GM18858 (cell line): Measurements from ENCODE around the gene PCDH9.
"Not testable (repeated sequence)": the region's sequence is repeated elsewhere in the genome, so short reads cannot be mapped to it uniquely, and the experiment has no call there.

ENCODE experiments used
- ATAC-seq: cut with Tn5 transposase; IDR thresholded peaks from one replicate; pipeline ENCODE4 v1.9.1; 2021; ENCODE audit not compliant: unreplicated experiment

Gene PCDH9

DNA sequence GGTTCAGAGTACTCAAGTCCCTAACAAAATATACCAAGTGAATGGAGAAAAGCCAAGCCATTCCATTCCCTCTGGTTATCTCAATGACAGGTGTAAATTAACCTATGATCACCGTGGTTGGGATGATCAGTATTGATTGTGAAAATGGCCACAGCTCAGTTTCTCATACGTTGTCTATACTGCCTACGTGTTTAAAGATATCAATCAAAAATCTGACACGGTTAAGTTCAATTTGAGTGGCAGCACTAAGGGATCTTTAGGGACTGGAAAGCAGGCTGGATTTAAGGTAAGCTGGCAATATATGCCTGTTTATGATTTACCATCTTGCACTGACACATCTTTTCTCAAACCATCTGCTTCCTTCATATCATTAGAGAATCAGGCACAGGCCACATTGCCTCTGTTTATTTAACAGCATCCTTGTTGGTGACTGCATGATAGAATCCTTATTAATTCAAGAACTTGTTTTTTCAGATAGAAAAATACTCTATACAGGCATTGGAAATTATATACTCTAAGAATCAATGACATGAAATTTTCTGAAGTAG is 907.9 kb downstream of the PCDH9 start:
- no peak for ATAC-seq

- ATAC-seq, result no peak
These were observed 915.2 kb downstream of the PCDH9 start for GRCh38 chr13:66314911-66315310.

- no peak for ATAC-seq
These were observed 916.7 kb downstream of the PCDH9 start for GRCh38 chr13:66313413-66313812.

DNA sequence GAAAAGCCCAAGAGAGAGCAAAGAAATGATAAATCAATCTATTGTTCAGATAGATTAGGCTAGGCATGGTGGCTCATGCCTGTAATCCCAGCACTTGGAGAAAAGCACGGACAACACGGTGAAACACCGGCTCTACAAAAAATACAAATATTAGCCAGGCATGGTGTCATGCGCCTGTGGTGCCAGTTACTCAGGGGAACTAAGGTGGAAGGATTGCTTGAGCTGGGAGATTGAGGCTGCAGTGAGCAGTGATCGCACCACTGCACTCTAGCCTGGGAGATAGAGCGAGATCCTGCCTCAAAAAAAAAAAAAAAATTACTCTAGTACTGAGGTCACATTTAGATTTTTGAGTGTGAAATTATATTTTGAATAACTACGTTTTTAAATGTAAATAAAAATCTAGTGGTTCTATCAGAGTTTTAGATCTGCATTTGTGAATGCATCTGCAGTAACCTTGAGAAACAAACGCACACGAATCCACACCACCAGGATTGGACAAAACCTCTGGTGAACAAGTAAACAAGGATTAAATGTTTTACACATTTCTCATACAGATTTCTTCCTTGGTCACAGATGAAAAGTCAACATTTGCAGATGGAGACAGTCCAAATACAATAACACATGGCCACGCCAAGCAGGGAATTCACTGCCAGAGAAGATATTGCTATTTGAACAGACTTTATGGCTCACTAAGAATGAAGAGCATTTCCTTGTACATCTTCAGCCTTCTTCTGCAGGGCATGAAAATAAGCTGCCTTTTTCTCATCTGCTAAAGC is 917.6 kb downstream of the PCDH9 start:
- ATAC-seq, result no peak

DNA sequence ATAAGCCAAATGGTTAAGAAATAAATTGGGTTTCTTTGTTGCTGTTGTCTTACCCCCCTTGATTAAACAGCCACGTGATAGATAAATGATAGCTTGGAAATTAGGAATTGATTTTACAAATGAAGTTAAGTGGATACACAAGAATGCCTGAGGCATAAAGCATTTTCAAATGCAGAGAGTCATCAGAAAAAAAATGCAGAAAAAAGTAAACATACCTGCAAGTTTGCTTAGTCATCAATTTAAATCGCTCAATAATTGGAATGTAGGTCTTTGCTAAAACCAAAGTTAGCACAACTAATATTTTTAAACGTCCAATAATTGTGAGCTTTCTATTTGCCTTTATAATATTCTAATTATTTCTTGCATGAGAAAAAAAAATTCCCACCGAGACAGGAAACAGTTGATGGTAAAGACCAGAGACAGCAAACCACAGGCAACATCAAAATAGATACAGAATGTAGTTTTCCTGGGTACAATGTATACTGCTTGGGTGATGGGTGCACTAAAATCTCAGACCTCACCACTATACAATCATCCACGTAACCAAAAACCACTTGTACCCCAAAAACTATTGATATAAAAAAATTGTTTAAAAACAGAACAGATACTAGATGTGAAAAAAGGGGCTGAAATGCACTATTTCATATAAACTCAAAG is 924.0 kb downstream of the PCDH9 start:
- ATAC-seq, result no peak

DNA sequence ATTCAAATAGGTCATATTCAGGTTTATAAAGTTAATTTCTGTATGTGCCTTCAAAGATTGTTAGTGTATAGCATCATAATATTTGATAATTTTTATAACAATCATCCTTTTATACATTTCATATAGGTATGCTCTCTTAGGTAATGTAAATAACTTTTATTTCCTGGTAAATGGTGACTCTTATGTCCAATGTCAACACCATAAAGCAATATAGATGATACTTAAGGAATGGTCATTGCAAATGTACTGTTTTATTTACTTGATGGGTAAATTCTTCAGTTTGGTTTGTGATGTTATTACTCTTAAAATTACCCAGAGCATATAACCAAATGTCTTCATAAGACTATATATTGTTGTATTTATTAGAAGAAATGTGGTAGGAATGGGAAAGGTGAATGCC is 928.7 kb downstream of the PCDH9 start:
- no peak for ATAC-seq

- ATAC-seq, result no peak
These were observed 929.1 kb downstream of the PCDH9 start for GRCh38 chr13:66301006-66301405.

DNA sequence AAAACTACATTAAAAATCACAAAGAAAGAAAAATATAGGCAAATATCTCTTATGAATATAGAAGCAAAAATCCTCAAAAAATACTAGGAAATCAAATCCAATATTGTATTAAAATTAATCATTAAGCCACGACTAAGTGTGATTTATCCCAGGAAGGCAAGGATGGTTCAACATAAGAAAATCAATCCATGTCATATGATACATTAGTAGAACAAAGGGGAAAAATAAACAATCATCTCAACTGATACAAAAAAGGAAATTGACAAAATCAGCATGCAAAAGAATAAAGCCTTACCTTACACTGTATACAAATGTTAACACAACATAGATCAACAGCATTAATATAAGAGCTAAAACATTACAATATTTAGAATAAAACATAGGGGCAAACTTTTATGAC is 933.3 kb downstream of the PCDH9 start:
- no peak for ATAC-seq

GRCh38 chr13:66296328-66296727 is 933.8 kb downstream of the PCDH9 start:
- ATAC-seq, result no peak

DNA sequence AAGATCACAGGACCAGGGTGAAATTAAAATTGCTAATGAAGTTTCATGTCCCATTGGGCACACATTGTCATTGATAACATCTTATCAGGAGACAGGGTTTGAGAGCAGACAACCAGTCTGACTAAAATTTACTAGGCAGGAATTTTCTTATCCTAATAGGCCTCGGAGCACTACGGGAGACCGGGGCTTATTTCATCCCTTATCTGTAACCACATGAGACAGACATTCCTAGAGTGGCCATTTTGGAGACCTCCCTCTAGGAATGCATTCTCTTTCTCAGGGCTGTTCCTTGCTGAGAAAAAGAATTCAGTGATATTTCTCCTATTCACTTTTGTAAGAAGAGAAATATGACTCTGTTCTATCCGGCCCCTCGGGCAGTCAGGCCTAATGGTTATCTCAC is 943.3 kb downstream of the PCDH9 start:
- not testable (repeated sequence) for ATAC-seq

GRCh38 chr13:66275416-66275815 is 954.7 kb downstream of the PCDH9 start:
- no peak for ATAC-seq

GRCh38 chr13:66273011-66273410 is 957.1 kb downstream of the PCDH9 start:
- no peak for ATAC-seq

DNA sequence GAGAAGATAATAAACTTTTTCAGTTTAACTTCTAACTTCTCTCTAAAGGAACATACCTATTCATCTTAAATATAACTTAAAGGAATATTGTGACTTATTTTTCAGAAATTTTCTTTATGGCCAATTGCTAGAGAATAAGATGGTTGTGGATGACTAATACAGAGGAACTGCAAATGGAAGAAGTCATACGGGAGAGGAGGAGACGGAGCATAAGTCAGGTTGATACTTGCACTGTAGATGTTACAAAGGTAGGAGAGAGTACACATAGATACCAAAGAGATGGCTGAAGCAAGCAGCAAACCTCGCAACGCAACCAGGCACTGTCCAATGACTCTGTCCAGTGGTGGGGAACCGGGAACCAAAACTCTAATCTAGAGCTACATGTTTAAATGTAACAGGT is 963.4 kb downstream of the PCDH9 start:
- ATAC-seq, result no peak

DNA sequence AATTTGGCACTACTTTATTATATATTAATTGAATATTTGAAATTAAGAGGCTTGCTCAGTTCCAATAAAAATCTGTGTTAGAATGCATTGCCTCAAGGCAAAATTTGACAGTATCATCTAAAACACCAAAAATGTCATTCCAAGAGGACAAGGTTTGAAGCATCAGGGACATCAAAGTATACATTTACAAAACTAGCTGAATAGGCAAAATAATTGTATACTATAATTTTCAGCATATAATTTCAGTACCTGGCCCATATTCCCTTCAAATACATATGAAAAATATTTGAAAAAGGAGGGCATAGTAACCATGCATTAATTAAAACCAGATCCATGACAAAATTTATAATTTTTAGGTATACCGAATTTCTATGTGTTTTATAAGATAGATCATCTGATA is 963.8 kb downstream of the PCDH9 start:
- no peak for ATAC-seq

GRCh38 chr13:66265371-66265770 is 964.8 kb downstream of the PCDH9 start:
- no peak for ATAC-seq

DNA sequence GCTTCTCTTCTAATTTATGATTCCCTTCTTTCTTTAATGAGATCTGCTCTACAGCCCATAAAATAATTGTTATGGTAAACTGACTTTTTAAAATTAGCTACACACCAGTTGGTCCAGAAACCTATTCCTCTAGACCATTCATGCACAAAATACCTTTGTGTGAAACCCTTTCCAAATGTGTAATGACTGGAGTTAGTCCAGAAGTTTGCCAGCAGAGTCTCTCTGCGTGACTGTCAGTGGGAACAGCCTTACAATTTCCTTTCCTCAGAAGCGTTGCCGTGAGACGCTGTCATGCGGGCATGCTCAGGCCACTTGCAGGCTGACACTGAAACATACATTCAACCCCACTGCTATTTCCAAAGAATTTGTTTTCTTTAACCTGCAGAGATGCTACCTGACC is 965.2 kb downstream of the PCDH9 start:
- ATAC-seq, result no peak

DNA sequence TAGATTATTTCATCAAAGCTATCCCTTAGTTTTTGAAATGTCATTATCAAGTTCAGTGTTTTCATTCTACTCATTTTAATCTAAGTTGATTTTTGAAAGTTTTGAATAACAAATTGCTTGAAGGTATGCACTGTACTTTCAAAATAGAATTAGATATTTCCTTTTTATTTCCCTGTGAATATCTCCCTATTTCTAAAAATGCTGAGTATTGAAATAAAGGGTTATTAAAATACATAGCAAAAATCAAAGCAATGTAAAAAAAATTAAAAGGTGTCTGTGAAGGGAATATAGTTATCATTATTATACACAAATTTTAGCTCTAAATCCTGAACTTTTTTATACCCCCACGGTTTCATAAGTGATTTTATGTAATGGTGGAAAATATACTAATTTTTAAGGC is 967.8 kb downstream of the PCDH9 start:
- no peak for ATAC-seq

- not testable (repeated sequence) for ATAC-seq
These were observed 970.7 kb downstream of the PCDH9 start for GRCh38 chr13:66259426-66259825.
